Activated CD4-positive, alpha-beta T cell treated with anti-CD3 and anti-CD28 coated beads, Interleukin-2, Interleukin-4, amounts not matched to agents 100 ng/mL and 50 ng/mL, durations not matched to agents 16 hours and 8 hours (primary cell): ENCODE data around the gene SLC38A1.

Source experiments
- DNase-seq: peaks from one replicate; pipeline ENCODE4 v3.0.0-alpha.2; 2020; ENCODE audit warnings: low spot score

SLC38A1 gene

DNA sequence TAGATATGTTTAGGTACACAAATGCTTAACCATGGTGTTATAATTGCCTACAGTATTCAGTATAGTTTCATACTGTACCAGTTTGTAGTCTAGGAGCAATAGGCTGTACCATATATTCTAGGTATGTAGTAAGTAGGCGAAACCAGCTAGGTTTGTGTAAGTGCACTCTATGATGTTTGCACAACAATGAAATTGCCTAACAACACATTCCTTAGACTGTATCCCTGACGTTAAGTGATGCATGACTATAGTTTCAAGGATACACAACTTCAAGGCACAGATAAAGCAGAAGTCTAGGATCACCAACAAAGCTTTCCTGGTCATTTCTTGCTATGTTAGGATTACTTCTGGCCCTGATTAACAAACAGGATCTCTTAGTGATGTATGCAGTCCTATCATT lies 135.1 kb downstream of the SLC38A1 start:
- no peak for DNase-seq
